ENCODE data around the gene GAS5. TPM values are rescaled to one million over a fixed set of nuclear protein-coding genes. Genes with fewer than 3 reads are reported as not detected.

Gene GAS5
- total and polyA plus RNA-seq, 10 of the 15 experiments (the other 5 are each of a cell fraction or from before 2014, with no cell fraction given), result 289 to 1,137 (median 699) TPM

DNA sequence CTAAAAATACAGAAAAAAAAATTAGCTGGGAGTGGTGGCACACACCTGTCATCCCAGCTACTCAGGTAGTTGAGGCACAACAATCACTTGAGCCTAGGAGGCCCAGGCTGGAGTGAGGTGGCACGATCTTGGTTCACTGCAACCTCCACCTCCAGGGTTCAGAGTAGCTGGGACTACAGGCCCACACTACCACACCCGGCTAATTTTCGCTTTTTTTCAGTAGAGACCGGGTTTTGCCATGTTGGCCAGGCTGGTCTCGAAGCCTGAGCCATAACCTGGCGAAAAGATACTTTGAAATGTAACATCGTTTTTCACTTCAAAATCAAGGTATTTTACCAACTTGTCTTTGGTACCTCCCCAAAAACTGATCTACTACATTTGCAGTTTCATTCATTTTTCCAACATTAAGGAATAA is 6.1 kb downstream of the GAS5 start (continued):
- TF ChIP-seq IKZF2 (IDR thresholded peaks at IDR 0.05) (no peak), SMAD5 (IDR thresholded peaks at IDR 0.05; ENCODE audit: low read depth) (0 out of 2 replicates have a peak, but pooled peaks have one; percentile 46)

DNA sequence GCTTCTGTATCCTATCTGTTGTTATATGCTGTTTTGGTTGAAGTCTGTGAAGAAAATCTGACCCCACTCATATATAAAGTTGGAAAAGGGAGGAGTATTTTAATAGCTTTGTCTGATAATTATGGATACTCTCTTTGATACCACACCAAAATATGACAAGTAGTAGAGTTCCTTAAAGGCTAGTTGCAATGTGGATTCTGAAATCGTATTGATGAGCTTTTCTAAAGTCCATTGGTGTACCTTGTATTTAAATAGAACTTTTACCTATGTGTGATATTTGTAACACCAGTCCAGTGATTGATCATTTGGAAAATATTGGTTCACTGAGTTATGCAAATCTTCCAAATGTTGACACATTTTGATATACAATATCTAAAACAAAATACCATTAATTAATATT is 7.7 kb downstream of the GAS5 start:
- 39% methylated on average over 1 of the region's 1 CpG for WGBS (ENCODE audit: insufficient coverage, insufficient replicate concordance, low lambda C conversion rate, missing lambda C conversion rate)
- SMC1A ChIA-PET (ENCODE audit: uncharacterized antibody, unreplicated experiment), result interaction anchor here (2.2 kb wide), 1 partner anchor 1034 kb away, joined by 5 read pairs; no protein-coding TSS in a partner anchor
- in situ Hi-C loops (cut with MboI) (no loop called here), intact Hi-C loops (cut with micrococcal nuclease; ENCODE audit: unreplicated experiment) (loop anchor here (10.0 kb wide), 2 partner anchors 145 to 355 kb away; no protein-coding TSS in a partner anchor)
- Histone ChIP-seq H3K4me2 (ENCODE audit: control insufficient read depth, insufficient read depth) (no peak overlapping the region), H4K20me1 (ENCODE audit: control insufficient read depth, insufficient read depth) (no peaks in the 10 kb centered on the region), H3K27me3 (replicated peaks in 1 of 2; ENCODE audit: control insufficient read depth in 2 of 2, insufficient read depth in 2 of 2, low read length in 1 of 2) (no peaks in the 10 kb centered on the region), H3K79me2 (ENCODE audit: control insufficient read depth, insufficient read depth, low read length) (peaks cover 10% of the 10 kb centered on the region), H3K9me3 (replicated peaks; ENCODE audit: control insufficient read depth, insufficient read depth, low read length) (no peaks in the 10 kb centered on the region), H3K36me3 (ENCODE audit: control insufficient read depth in 2 of 2, insufficient read depth in 2 of 2, low read length in 1 of 2) (peaks cover 1 to 21% of the 10 kb centered on the region in 2 experiments), H3K4me3 (no peak overlapping the region), H2AFZ (ENCODE audit: control insufficient read depth, low read depth, low read length) (no peak overlapping the region), H3K9ac (ENCODE audit: control insufficient read depth, insufficient read depth, low read length) (no peak overlapping the region), H3K27ac (ENCODE audit: control insufficient read depth, insufficient read depth) (no peak overlapping the region), H3K4me1 (ENCODE audit: control insufficient read depth, insufficient read depth, low read length) (peaks cover 4% of the 10 kb centered on the region; the same call in 1 of the 2 replicates)
- POLR2A ChIA-PET, result interaction anchor here (0.7 to 0.9 kb wide), 2 partner anchors 9 to 25 kb away, joined by 3 to 4 read pairs; no protein-coding TSS in a partner anchor
- RAD21 ChIA-PET (ENCODE audit: unreplicated experiment), result interaction anchor here (0.6 to 1.1 kb wide), 3 partner anchors 9 to 157 kb away, joined by 3 to 7 read pairs (median 4); no protein-coding TSS in a partner anchor
- CTCF ChIA-PET, result interaction anchor here (1.1 to 1.2 kb wide), 2 partner anchors 11 to 25 kb away, joined by 3 read pairs; no protein-coding TSS in a partner anchor
- no peak for ATAC-seq
- no peak for DNase-seq (ENCODE audit: low read depth, low spot score)
- peak; percentile 56 for FAIRE-seq
- no TSS peak for BruUV-seq (replicated peaks)
- TF ChIP-seq, protein P1, sequence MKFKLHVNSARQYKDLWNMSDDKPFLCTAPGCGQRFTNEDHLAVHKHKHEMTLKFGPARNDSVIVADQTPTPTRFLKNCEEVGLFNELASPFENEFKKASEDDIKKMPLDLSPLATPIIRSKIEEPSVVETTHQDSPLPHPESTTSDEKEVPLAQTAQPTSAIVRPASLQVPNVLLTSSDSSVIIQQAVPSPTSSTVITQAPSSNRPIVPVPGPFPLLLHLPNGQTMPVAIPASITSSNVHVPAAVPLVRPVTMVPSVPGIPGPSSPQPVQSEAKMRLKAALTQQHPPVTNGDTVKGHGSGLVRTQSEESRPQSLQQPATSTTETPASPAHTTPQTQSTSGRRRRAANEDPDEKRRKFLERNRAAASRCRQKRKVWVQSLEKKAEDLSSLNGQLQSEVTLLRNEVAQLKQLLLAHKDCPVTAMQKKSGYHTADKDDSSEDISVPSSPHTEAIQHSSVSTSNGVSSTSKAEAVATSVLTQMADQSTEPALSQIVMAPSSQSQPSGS (IDR thresholded peaks at IDR 0.05; ENCODE audit: low read length), result no peak
- TF ChIP-seq BCL11A (IDR thresholded peaks at IDR 0.05; ENCODE audit: low read depth, low read length), result no peak
- TF ChIP-seq, protein P2, sequence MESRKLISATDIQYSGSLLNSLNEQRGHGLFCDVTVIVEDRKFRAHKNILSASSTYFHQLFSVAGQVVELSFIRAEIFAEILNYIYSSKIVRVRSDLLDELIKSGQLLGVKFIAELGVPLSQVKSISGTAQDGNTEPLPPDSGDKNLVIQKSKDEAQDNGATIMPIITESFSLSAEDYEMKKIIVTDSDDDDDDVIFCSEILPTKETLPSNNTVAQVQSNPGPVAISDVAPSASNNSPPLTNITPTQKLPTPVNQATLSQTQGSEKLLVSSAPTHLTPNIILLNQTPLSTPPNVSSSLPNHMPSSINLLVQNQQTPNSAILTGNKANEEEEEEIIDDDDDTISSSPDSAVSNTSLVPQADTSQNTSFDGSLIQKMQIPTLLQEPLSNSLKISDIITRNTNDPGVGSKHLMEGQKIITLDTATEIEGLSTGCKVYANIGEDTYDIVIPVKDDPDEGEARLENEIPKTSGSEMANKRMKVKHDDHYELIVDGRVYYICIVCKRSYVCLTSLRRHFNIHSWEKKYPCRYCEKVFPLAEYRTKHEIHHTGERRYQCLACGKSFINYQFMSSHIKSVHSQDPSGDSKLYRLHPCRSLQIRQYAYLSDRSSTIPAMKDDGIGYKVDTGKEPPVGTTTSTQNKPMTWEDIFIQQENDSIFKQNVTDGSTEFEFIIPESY (IDR thresholded peaks at IDR 0.05), result no peak
- no peak for TF ChIP-seq MEF2A (IDR thresholded peaks at IDR 0.05; ENCODE audit: insufficient read depth, low read depth, low read length)
- no peak for TF ChIP-seq RB1 (IDR thresholded peaks at IDR 0.05; ENCODE audit: borderline replicate concordance)
- no peak for TF ChIP-seq FOXK2 (IDR thresholded peaks at IDR 0.05)
- no peak for TF ChIP-seq SREBF1 (IDR thresholded peaks at IDR 0.05; ENCODE audit: low read length)
- TF ChIP-seq PAX8 (IDR thresholded peaks at IDR 0.05), result no peak
- no peak for TF ChIP-seq NR2C1 (IDR thresholded peaks at IDR 0.05)
- TF ChIP-seq, protein P3, sequence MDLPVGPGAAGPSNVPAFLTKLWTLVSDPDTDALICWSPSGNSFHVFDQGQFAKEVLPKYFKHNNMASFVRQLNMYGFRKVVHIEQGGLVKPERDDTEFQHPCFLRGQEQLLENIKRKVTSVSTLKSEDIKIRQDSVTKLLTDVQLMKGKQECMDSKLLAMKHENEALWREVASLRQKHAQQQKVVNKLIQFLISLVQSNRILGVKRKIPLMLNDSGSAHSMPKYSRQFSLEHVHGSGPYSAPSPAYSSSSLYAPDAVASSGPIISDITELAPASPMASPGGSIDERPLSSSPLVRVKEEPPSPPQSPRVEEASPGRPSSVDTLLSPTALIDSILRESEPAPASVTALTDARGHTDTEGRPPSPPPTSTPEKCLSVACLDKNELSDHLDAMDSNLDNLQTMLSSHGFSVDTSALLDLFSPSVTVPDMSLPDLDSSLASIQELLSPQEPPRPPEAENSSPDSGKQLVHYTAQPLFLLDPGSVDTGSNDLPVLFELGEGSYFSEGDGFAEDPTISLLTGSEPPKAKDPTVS (IDR thresholded peaks at IDR 0.05; ENCODE audit: low read depth, low read length), result no peak
- TF ChIP-seq, protein P4, sequence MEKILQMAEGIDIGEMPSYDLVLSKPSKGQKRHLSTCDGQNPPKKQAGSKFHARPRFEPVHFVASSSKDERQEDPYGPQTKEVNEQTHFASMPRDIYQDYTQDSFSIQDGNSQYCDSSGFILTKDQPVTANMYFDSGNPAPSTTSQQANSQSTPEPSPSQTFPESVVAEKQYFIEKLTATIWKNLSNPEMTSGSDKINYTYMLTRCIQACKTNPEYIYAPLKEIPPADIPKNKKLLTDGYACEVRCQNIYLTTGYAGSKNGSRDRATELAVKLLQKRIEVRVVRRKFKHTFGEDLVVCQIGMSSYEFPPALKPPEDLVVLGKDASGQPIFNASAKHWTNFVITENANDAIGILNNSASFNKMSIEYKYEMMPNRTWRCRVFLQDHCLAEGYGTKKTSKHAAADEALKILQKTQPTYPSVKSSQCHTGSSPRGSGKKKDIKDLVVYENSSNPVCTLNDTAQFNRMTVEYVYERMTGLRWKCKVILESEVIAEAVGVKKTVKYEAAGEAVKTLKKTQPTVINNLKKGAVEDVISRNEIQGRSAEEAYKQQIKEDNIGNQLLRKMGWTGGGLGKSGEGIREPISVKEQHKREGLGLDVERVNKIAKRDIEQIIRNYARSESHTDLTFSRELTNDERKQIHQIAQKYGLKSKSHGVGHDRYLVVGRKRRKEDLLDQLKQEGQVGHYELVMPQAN (conservative IDR thresholded peaks at IDR 0.05), result no peak
- no peak for TF ChIP-seq GATAD2B (conservative IDR thresholded peaks at IDR 0.05; ENCODE audit: low read depth)
- no peak for TF ChIP-seq NR2C2 (IDR thresholded peaks at IDR 0.05; ENCODE audit: borderline replicate concordance, control insufficient read depth, insufficient read length, low read depth)
- TF ChIP-seq SMAD1 (IDR thresholded peaks at IDR 0.05; ENCODE audit: low read depth, partially characterized antibody), result no peak

Measured in GM12878 (cell line).